HPDE6-E6E7 (cell line): ENCODE measurements around the gene TIPRL.
"Not testable (repeated sequence)": the region's sequence is repeated elsewhere in the genome, so short reads cannot be mapped to it uniquely, and the experiment has no call there.

Experiments
- DNase-seq: peaks from one replicate; pipeline ENCODE4 v3.0.0; 2011; ENCODE audit warnings: missing footprints; ENCODE audit errors: extremely low spot score

The TIPRL gene

GRCh38 chr1:168178638-168179437, at the start of gene TIPRL:
Gene TIPRL, plus strand, starts transcription at chr1:168178962. Its CDS starts 116 bp downstream, at chr1:168179078.
- peak; percentile 92 for DNase-seq

- DNase-seq = no peak
Measured at GRCh38 chr1:168129933-168130332, 48.8 kb upstream of the TIPRL start.

GRCh38 chr1:168134132-168134531, 44.6 kb upstream of the TIPRL start:
- no peak for DNase-seq

GRCh38 chr1:168134642-168135041, 44.1 kb upstream of the TIPRL start:
- no peak for DNase-seq

- DNase-seq = no peak
Measured at GRCh38 chr1:168135116-168135920, 43.4 kb upstream of the TIPRL start.

GRCh38 chr1:168135921-168136708, 42.6 kb upstream of the TIPRL start:
- no peak for DNase-seq

- DNase-seq = no peak
Measured at GRCh38 chr1:168136709-168137514, 41.9 kb upstream of the TIPRL start, which contains the start of gene GPR161. Gene GPR161, minus strand, starts transcription at chr1:168136930. Its CDS starts 32,080 bp downstream, at chr1:168104850.

- no peak for DNase-seq
Measured at GRCh38 chr1:168137515-168137821, 41.3 kb upstream of the TIPRL start.

- no peak for DNase-seq
Measured at GRCh38 chr1:168138134-168138533, 40.6 kb upstream of the TIPRL start.

GRCh38 chr1:168139070-168139469, 39.7 kb upstream of the TIPRL start:
- no peak for DNase-seq

GRCh38 chr1:168141871-168142385, 36.8 kb upstream of the TIPRL start:
- DNase-seq = no peak

GRCh38 chr1:168145184-168146159, 33.3 kb upstream of the TIPRL start:
- peak; percentile 94 for DNase-seq

GRCh38 chr1:168146160-168146539, 32.6 kb upstream of the TIPRL start:
- DNase-seq = no peak

GRCh38 chr1:168146626-168147025, 32.1 kb upstream of the TIPRL start:
- no peak for DNase-seq

GRCh38 chr1:168148916-168149315, 29.8 kb upstream of the TIPRL start:
- DNase-seq = no peak

- DNase-seq = no peak
Measured at GRCh38 chr1:168150283-168150682, 28.5 kb upstream of the TIPRL start.

GRCh38 chr1:168151935-168152334, 26.8 kb upstream of the TIPRL start:
- DNase-seq = no peak

- not testable (repeated sequence) for DNase-seq
Measured at GRCh38 chr1:168154707-168155106, 24.1 kb upstream of the TIPRL start.

GRCh38 chr1:168155910-168156309, 22.9 kb upstream of the TIPRL start:
- DNase-seq = no peak

- no peak for DNase-seq
Measured at GRCh38 chr1:168157638-168158037, 21.1 kb upstream of the TIPRL start.
